HG03565 (cell line): ENCODE data around the gene FLT3LG.
A peak's percentile ranks its signal among the peaks of the same experiment; 100 is the strongest.
"Not testable (repeated sequence)": the region's sequence is repeated elsewhere in the genome, so short reads cannot be mapped to it uniquely, and the experiment has no call there.

Experiments used
- ATAC-seq: cut with Tn5 transposase; IDR thresholded peaks from one replicate; pipeline ENCODE4 v1.9.1; 2021; ENCODE audit warnings: mild to moderate bottlenecking, moderate library complexity; ENCODE audit not compliant: unreplicated experiment

Gene FLT3LG

DNA sequence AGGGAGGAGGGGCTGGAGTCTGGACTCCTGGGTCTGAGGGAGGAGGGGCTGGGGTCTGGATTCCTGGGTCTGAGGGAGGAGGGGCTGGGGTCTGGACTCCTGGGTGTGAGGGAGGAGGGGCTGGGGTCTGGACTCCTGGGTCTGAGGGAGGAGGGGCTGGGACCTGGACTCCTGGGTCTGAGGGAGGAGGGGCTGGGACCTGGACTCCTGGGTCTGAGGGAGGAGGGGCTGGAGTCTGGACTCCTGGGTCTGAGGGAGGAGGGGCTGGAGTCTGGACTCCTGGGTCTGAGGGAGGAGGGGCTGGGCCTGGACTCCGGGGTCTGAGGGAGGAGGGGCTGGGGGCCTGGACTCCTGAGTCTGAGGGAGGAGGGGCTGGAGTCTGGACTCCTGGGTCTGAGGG, 12.9 kb upstream of the FLT3LG start:
- ATAC-seq, result not testable (repeated sequence)

DNA sequence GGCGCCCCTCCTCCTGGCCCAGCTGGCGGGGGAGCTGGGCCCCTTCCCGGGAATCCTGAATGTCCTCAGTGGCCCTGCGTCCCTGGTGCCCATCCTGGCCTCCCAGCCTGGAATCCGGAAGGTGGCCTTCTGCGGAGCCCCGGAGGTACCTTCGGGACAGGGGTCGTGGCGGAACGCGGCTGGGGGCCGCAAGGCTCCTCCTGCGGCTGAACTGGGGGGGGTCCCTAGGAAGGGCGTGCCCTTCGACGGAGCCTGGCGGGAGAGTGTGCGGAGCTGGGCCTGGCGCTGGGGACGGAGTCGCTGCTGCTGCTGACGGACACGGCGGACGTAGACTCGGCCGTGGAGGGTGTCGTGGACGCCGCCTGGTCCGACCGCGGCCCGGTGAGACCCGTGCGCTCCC, 12.4 kb upstream of the FLT3LG start:
- ATAC-seq, result no peak

DNA sequence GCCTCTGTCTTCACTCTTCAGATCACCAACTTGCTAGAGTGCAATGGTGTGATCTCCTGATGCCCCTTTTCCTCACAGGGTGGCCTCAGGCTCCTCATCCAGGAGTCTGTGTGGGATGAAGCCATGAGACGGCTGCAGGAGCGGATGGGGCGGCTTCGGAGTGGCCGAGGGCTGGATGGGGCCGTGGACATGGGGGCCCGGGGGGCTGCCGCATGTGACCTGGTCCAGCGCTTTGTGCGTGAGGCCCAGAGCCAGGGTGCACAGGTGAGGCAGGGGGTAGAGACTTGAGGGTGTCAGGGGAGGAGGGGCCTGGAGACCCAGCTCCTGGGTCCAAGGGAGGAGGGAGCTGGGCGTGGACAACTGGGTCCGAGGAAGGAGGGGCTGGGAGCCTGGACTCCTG, 11.5 kb upstream of the FLT3LG start:
- ATAC-seq, result no peak

DNA sequence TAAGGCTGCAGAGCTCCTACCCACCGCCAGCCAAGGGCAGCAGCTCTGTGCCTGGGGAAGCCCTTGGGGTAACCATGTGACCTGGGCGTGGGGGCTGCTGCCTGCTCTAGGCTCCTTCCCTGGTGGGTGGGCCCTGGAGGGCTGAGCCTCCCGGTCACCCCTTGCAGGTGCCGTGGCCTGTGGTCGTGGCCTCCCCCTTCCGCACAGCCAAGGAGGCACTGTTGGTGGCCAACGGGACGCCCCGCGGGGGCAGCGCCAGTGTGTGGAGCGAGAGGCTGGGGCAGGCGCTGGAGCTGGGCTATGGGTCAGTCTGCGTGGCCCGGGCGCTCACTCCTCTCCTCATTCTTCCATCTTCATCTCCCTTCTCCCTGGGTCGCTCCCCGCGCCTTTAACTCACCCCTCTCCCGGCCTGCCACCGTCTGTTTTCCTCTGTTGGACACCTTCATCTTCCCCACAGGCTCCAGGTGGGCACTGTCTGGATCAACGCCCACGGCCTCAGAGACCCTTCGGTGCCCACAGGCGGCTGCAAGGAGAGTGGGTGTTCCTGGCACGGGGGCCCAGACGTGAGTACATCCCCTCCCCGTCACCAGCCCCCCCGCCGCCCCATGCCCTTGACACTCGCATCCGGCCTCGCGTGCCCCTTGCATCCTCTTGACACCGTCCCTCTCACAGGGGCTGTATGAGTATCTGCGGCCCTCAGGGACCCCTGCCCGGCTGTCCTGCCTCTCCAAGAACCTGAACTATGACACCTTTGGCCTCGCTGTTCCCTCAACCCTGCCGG, 9.9 kb upstream of the FLT3LG start:
- ATAC-seq, result no peak

DNA sequence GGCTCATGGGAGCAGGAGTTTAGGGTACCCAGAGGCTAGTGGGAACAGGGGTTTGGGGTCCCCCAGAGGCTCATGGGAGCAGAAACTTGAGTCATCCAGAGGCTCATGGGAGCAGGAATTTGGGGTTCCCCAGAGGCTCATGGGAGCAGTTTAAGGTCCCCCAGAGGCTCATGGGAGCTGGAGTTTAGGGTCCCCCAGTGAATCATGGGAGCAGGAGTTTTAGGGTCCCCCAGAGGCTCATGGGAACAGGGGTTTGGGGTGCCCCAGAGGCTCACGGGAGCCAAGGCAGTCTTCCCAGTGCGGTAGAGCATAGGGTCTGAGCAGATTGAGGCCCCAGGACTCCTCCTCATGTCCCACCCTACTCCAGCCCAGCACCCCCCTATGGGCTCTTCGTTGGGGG, 8.6 kb upstream of the FLT3LG start:
- ATAC-seq, result no peak

DNA sequence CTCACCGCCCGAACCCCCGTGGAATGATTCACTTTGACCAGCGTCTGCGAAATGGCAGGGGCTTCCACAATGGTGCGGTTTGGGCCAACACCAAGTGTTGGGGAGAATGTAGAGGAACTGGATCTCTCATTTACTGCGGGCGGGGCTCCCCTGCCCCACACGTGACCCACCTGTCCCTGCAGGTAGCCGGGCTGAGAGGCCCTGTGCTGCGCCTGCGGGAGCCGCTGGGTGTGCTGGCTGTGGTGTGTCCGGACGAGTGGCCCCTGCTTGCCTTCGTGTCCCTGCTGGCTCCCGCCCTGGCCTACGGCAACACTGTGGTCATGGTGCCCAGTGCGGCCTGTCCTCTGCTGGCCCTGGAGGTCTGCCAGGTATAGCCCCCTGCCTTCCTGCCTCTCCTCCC, 5.8 kb upstream of the FLT3LG start:
- ATAC-seq, result no peak

DNA sequence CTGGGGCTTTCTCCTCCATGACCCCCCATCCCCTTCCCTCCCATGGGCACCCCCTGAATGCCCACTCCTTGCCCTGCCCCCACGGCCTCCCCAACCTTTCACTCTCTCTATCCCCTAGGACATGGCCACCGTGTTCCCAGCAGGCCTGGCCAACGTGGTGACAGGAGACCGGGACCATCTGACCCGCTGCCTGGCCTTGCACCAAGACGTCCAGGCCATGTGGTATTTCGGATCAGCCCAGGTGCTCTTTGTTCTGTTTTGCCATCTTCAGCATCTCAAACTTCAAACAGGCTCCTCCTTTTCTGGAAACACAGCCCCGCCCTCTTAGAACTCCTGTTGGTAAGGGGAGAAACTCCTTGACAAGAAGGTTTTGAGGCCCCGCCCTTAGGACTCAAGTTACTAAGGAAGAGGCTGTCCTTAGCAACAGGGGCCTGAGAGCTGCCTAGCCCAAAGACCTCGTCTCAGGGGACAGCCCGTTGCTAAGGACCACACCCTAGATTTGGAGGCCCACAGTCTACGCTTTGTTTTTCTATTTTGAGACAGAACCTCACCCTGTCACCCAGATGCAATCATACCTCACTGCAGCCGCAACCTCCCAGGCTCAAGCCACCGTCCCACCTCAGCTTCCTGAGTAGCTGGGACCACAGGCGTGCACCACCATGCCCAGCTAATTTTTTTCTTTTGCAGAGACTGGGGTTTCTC, 5.1 kb upstream of the FLT3LG start:
- ATAC-seq, result no peak

DNA sequence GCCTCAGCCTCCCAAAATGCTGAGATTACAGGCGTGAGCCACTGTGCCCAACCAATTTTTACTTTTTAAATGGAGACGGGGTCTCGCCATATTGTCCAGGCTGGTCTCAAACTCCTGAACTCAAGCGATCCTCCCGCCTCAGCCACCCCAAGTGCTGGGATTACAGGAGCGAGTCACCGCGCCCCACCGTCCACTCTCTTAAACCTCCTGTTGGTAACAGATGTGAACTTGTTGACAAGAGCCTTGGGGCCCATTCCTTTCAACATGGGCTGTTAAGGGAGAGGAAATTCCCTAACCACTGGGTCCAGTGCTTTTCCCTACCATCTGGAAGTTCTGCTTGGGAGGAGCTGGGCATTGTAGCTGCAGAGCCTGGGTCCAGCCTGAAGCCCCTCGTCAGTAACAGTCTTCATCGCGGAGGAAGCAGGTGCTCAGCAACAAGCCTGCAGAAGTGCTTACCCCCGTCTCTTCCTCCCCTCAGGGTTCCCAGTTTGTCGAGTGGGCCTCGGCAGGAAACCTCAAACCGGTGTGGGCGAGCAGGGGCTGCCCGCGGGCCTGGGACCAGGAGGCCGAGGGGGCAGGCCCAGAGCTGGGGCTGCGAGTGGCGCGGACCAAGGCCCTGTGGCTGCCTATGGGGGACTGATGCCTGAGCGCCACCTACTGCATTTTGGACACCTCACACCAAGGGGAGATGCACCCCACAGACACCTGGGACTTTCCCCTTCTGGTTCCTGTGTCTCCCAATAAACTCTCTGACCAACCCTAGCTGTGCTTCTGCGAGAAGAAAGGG, 4.0 kb upstream of the FLT3LG start:
- peak; percentile 42 for ATAC-seq

DNA sequence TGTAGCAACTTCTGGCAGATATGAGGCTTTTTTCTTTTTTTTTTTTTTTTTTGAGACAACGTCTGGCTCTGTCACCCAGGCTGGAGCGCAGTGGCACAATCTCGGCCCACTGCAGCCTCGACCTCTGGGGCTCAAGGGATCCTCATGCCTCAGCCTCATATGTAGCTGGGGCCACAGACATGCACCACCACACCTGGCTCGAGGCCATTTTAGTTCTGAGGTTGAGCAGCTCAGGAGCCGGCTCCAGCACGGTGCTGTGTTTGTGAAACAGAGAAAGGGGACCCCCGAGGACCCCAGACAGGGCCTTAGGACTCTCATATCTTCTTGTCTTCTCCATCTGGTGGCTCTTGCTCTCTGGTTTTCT, 3.4 kb upstream of the FLT3LG start:
- ATAC-seq, result no peak

DNA sequence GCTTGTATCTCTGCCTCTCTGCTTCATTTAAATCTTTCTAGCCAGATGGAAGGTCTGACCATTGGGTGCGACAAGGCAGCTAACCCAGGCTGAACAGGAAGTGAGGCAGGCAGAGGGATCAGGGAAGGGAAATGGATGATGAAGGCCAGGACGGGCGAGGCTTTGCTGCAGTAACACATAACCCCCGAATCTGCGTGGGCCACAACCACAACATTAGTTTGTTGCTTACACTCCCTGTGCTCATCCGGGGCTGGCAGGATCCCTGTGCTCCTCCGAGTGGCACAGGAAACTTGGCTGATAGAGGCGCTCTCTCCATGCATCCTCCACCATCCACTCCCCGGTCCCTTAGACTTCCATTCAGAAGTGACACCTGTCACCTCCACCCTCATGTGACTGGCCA, 1.1 kb upstream of the FLT3LG start:
- ATAC-seq, result no peak

DNA sequence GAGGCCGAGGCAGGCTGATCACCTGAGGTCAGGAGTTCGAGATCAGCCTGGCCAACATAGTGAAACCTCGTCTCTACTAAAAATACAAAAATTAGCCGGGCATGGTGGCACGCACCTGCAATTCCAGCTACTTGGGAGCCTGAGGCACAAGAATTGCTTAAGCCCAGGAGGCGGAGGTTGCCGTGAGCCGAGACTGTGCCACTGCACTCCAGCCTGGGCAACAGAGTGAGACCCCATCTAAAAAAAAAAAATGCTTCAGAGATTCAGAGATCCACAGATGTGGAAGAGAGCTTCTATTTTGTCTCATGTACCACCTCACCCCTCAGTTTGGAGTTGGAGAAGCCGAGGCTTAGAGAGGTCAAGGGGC, 531 bp upstream of the FLT3LG start:
- ATAC-seq, result not testable (repeated sequence)

DNA sequence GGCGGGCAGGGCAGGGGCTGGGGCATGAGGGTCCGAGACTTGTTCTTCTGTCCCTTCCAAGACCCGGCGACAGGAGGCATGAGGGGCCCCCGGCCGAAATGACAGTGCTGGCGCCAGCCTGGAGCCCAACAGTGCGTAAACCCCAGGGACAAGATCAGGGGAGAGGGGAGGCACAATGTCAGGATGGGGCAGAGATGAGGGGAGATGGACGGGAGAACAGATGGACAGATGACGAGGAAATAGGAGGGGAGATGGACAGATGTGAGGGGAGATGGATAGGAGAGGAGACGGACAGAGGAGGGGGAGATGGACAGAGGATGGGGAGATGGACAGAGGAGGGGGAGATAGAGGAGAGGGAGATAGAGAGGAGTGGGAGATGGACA, 518 bp downstream of the FLT3LG start:
- ATAC-seq, result no peak

DNA sequence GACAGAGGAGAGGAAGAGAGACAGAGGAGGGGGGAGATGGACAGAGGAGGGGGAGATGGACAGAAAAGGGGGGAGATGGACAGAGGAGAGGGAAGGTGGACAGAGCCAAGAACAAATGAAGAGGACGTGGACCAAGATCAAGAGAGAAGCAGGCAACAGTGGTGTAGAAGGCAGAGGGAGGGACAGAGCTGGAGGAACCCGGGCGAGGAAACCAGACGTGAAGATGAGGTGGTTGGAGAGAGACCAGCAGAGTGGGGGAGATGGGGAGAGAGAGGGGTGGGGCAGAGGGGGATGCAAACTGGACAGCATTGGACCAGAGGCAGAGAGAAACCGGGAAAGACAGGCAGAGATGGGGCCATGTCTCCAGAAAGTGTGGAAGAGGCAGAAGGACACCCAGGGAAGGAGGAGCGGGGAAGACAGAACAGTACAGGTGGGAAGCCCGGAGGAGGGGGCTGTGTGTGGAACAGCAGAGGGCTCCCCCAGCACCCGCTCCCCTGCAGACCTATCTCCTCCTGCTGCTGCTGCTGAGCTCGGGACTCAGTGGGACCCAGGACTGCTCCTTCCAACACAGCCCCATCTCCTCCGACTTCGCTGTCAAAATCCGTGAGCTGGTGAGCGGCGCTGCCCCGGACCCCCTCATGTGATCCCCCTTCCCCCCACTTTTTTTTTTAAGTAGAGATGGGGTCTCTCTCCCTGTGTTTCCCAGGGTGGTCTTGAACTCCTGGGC, 1.3 kb downstream of the FLT3LG start:
- ATAC-seq, result no peak

DNA sequence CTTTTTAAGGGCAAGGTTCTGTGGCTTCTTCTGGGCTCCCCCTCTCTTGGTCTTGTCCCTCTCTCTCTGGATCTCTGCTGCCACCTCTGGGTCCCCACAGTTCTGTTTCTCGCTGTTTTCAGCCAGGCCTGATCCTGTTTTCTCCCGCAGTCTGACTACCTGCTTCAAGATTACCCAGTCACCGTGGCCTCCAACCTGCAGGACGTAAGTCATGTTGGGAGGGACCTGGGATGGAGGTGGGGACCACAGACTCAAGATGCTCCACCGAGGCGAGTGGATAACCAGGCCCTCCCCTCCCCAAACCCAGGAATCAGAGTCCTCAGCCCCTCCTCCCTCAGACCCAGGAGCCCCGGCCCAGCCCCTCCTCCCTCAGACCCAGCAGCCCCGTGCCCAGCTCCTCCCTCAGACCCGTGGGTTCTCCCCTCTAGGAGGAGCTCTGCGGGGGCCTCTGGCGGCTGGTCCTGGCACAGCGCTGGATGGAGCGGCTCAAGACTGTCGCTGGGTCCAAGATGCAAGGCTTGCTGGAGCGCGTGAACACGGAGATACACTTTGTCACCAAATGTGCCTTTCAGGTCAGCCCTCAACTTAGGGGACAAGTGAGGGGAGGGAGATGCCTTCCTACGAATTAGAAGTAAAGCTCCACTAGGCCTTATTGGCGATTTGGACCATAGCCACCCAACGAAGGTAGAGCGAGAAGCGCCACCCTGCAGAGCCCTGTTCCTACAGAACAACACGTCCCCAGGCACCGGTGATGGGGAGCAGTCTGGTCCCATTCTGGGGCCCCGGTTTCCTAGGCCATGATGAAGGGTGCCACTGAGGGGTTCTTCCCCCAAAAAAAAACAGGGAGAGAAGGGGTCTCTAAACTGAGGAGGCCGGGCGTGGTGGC, 2.2 kb downstream of the FLT3LG start:
- no peak for ATAC-seq

DNA sequence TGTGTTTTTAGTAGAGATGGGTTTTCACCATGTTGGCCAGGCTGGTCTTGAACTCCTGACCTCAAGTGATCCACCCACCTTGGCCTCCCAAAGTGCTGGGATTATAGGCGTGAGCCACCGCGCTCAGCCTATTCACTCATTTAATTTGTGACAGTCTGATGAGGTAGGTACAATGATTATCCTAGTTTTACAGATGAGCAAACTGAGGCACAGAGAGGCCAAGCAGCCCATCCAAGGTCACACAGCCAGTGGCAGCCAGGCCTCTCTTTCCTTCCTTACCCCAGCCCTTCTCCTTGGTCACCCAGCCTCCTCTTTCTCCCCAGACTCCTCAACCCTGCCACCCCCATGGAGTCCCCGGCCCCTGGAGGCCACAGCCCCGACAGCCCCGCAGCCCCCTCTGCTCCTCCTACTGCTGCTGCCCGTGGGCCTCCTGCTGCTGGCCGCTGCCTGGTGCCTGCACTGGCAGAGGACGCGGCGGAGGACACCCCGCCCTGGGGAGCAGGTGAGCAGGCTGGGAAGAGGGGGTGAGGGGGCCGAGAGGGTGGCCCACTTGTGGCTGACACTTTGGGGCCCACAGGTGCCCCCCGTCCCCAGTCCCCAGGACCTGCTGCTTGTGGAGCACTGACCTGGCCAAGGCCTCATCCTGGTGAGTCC, 6.1 kb downstream of the FLT3LG start:
- no peak for ATAC-seq

DNA sequence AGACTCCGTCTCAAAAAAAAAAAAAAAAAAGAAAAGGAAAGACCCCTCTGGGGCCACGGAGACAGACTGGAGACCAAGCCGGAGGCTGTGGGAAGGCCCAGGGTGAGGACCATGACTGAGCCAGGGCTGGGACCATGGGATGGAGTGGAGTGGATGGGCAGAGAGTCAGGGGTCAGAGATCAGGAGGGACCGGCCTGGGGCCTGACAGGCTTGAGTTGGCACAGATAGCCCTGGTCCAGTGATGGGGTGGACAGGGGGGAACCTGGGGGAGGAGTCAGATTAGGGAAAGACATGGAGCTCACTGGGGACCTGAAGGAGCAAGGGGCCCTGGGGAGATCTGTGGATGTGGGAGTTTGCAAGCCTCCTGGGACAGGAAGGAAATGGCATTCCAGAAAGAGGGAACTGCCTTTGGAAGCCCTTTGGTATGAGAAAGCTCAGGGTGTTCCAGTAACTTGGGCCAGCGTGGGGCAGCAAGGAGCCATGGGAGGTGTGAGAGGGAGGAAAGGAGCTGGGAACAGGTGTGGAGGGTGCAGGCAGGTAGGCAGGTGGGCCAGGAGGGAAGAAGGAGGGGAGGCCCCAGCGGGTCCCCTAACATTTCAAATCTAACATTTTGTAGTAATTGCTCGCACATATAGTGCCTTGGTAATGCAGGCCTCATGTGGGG, 7.1 kb downstream of the FLT3LG start:
- ATAC-seq, result no peak

DNA sequence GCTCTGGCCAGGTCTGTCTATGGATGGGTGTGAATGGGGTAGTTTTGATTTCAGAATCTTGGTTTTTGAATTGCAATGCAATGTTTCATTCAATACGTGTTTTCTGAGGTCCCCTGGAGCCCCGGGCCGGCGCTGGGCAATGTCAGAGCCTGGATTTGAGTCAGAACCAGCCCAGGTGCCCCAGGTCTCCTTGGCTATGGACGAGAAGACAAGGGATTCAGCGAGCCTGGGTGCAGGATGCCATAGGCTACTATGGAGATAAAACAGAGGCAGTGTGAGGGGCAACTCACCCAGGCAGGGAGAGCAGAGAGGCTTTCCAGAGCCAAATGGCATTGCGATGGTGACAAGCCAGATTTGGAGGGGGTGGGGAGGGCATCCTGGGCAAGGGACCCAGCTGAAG, 12.2 kb downstream of the FLT3LG start:
- ATAC-seq, result no peak

DNA sequence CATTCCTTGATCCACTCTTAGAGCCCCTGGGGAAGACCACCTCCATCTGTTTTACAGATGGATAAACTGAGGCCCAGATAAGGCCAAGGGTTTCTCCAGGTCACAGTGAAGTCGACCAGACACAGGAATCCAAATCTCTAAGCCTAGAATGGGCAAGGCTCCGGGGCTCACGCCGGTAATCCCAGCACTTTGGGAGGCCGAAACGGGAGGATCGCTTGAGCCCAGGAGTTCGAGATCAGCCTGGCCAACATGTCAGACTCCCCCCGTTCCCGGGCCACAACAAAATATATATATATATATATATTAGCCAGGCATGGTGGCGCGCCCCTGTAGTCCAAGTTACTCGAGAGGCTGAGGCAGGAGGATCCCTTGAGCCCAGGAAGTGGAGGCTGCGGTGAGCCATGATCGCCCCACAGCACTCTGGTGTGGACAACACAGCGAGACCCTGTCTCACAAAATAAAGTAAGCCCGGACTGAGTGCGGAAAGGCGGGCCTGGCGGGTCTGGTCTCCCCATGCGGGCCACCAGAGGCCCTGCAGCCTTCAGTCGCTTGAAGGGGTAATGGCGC, 12.8 kb downstream of the FLT3LG start:
- no peak for ATAC-seq
